Frontal cortex (tissue), 4 donors: ENCODE measurements around the gene RPS6KA5. TPM values are rescaled to one million over a fixed set of nuclear protein-coding genes. Genes with fewer than 3 reads are reported as not detected.

ENCODE experiments used
- DNase-seq, 2 donors: peaks; one replicate each; pipeline ENCODE4 v3.0.0; 2012; ENCODE audit warnings: low spot score in 2 of 2
- FAIRE-seq: peaks from 2 replicates; lab custom pipeline; 2012; peaks lifted over from hg19 to GRCh38; lab: Jason Lieb, UNC
- small RNA-seq: library from RNA; depleted of rRNA; stranded (forward); fragments of <200 nt; gene quantifications from one replicate; pipeline ENCODE3, GENCODE V24; 2014
- total RNA-seq: library from RNA; depleted of rRNA; stranded (reverse); fragments of >200 nt; gene quantifications from one replicate; pipeline ENCODE4 v1.2.3, GENCODE V29; 2014
- donor health status: control.
- donor health status: control.
- donor health status: control.

The RPS6KA5 gene
- total RNA-seq, 1 donor from 2014 or later = 8.2 TPM

DNA sequence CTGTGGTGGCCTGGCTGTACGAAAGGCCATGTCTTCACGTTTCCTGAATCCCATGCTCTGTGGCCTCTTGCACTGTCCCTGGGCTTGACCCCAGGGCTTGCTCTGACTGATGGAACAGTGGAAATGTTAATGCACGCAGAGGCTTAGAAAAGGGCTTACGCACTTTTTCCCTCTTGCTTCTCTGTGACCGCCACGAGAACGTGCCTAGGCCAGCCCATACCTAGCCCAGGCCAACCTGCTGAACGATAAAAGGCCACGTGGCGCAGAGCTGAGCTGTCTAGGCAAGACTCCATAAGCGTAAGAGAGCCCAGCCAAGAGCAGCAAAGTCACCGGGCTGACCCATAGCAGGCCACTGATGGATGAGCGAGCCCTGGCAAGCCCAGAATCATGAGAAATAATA, 262.5 kb downstream of the RPS6KA5 start:
- no peak for DNase-seq
- no peak for FAIRE-seq

Small RNA genes lying within 50 kb of the gene (small RNA-seq; reads per million reads assigned to genes)
- not detected for gene RNU7-30P

Other genes with a start within 250 kb of the RPS6KA5 start
- 10.6 TPM for gene TTC7B, start 244.2 kb downstream of the RPS6KA5 start, total RNA-seq
- 23.2 TPM for gene DGLUCY, start 53.4 kb upstream of the RPS6KA5 start, total RNA-seq
- 4.9 TPM for gene GPR68, start 184.1 kb upstream of the RPS6KA5 start, total RNA-seq